ENCODE data around the gene APOBEC3F. TPM values are rescaled to one million over a fixed set of nuclear protein-coding genes. Genes with fewer than 3 reads are reported as not detected.
A peak's percentile ranks its signal among the peaks of the same experiment; 100 is the strongest.
"Not testable (repeated sequence)": the region's sequence is repeated elsewhere in the genome, so short reads cannot be mapped to it uniquely, and the experiment has no call there.

Gene APOBEC3F
- total and polyA plus RNA-seq, 8 donors = 1.7 to 8.6 (median 3.4) TPM

GRCh38 chr22:39078329-39078728 is 37.7 kb downstream of the APOBEC3F start:
- H3K4me3 ChIP-seq = peak overlapping the region in 1 of 4 donors; percentile 37
- no peak for TF ChIP-seq CTCF (IDR thresholded peaks at IDR 0.05)
- ATAC-seq = no peak
- no peak overlapping the region for H3K27ac ChIP-seq
- WGBS, 2 donors = 79 to 86% methylated on average over 8 of the region's 8 CpGs
- intact Hi-C loops (cut with DNase I) = no loop called here
- DNase-seq = no peak
- H3K9me3 ChIP-seq = no peaks in the 10 kb centered on the region
- no peaks in the 10 kb centered on the region for H3K27me3 ChIP-seq
- H3K4me1 ChIP-seq = no peaks in the 10 kb centered on the region
- no peaks in the 10 kb centered on the region for H3K36me3 ChIP-seq
- FAIRE-seq = no peak

- ATAC-seq; H3K36me3 ChIP-seq; H3K4me3 ChIP-seq; H3K9me3 ChIP-seq; intact Hi-C loops (cut with DNase I); H3K27me3 ChIP-seq; H3K27ac ChIP-seq; DNase-seq; FAIRE-seq; H3K4me1 ChIP-seq: not testable (repeated sequence)
- WGBS, 2 donors = 76 to 83% methylated on average over 19 to 22 of the region's 24 CpGs
Measured at GRCh38 chr22:39079054-39079637, 38.5 kb downstream of the APOBEC3F start.

- no peak overlapping the region for H3K4me3 ChIP-seq
- H3K9me3 ChIP-seq = no peaks in the 10 kb centered on the region
- H3K4me1 ChIP-seq = no peaks in the 10 kb centered on the region
- FAIRE-seq = no peak
- 57 to 75% methylated on average over 9 of the region's 9 CpGs for WGBS, 2 donors
- H3K27ac ChIP-seq = no peak overlapping the region
- intact Hi-C loops (cut with DNase I) = no loop called here
- TF ChIP-seq CTCF (IDR thresholded peaks at IDR 0.05) = no peak
- H3K36me3 ChIP-seq = no peaks in the 10 kb centered on the region
- no peak for DNase-seq
- ATAC-seq = no peak
- no peaks in the 10 kb centered on the region for H3K27me3 ChIP-seq
Measured at GRCh38 chr22:39080052-39080762, 39.5 kb downstream of the APOBEC3F start.

GRCh38 chr22:39081016-39081415 is 40.4 kb downstream of the APOBEC3F start:
- DNase-seq (no peak), FAIRE-seq (no peak), ATAC-seq (no peak)
- Histone ChIP-seq H3K9me3 (no peaks in the 10 kb centered on the region), H3K4me3 (no peak overlapping the region), H3K36me3 (no peaks in the 10 kb centered on the region), H3K27ac (no peak overlapping the region), H3K27me3 (no peaks in the 10 kb centered on the region), H3K4me1 (no peaks in the 10 kb centered on the region)
- no peak for TF ChIP-seq CTCF (IDR thresholded peaks at IDR 0.05)
- 76 to 77% methylated on average over 12 of the region's 12 CpGs for WGBS, 2 donors
- intact Hi-C loops (cut with DNase I) = no loop called here

GRCh38 chr22:39081598-39081997 is 40.9 kb downstream of the APOBEC3F start:
- Histone ChIP-seq H3K9me3 (no peaks in the 10 kb centered on the region), H3K27me3 (no peaks in the 10 kb centered on the region), H3K4me1 (no peaks in the 10 kb centered on the region), H3K36me3 (no peaks in the 10 kb centered on the region), H3K27ac (no peak overlapping the region), H3K4me3 (no peak overlapping the region)
- ATAC-seq = no peak
- intact Hi-C loops (cut with DNase I) = no loop called here
- 71 to 73% methylated on average over 8 of the region's 8 CpGs for WGBS, 2 donors
- FAIRE-seq = no peak
- no peak for TF ChIP-seq CTCF (IDR thresholded peaks at IDR 0.05)
- no peak for DNase-seq
